ENCODE measurements around the gene TNFRSF1B. TPM values are rescaled to one million over a fixed set of nuclear protein-coding genes. Genes with fewer than 3 reads are reported as not detected.

TNFRSF1B gene
- total RNA-seq, 1 donor from 2014 or later = 67.0 TPM

DNA sequence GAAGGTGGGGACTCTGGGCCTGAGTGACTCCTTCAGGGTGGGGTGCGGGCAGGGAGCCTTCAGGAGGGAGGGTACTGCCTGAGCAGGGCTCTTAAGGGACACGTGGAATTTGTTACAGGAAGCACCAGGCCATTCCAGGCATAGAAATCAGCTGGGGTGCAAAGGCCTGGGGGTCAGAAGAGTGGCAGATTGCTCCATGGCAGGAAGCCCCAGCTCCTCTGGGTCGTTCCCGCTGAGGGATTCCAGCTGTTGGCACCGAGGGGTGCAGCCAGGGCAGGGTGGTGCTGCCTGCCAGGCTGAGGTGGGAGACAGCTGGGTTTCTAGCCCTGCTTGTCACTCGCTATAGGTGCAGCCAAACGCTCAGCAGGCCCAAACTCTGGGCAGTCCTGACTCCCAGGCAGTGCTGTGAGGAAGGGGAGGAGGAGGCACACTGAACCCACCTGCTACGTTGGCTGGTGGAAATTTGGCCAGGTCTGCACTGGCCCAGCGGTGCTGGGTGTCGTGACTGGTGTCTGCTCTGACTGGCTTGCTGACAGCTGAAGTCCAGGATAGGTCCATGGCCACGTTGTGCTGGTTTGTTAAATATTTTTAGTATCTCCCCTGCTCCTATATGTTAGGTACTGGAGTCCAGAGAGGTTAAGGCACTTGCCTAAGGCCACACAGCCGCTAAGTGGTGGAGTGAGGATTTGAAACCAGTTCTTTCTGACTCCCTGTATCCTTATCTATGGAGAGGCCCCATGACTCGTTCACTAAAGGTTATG is 19.3 kb downstream of the TNFRSF1B start:
- Histone ChIP-seq H3K4me1 (peaks cover 82% of the 10 kb centered on the region), H3K27ac (peak overlapping the region; percentile 90), H3K27me3 (ENCODE audit: low read depth) (no peaks in the 10 kb centered on the region), H3K36me3 (peaks cover 13% of the 10 kb centered on the region), H3K9me3 (no peaks in the 10 kb centered on the region), H3K4me3 (no peak overlapping the region)
- TF ChIP-seq, protein P1, sequence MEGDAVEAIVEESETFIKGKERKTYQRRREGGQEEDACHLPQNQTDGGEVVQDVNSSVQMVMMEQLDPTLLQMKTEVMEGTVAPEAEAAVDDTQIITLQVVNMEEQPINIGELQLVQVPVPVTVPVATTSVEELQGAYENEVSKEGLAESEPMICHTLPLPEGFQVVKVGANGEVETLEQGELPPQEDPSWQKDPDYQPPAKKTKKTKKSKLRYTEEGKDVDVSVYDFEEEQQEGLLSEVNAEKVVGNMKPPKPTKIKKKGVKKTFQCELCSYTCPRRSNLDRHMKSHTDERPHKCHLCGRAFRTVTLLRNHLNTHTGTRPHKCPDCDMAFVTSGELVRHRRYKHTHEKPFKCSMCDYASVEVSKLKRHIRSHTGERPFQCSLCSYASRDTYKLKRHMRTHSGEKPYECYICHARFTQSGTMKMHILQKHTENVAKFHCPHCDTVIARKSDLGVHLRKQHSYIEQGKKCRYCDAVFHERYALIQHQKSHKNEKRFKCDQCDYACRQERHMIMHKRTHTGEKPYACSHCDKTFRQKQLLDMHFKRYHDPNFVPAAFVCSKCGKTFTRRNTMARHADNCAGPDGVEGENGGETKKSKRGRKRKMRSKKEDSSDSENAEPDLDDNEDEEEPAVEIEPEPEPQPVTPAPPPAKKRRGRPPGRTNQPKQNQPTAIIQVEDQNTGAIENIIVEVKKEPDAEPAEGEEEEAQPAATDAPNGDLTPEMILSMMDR (IDR thresholded peaks at IDR 0.05) = no peak
- intact Hi-C loops (cut with DNase I) = no loop called here
- no peak for DNase-seq
- ATAC-seq = peak; percentile 5 to 10

DNA sequence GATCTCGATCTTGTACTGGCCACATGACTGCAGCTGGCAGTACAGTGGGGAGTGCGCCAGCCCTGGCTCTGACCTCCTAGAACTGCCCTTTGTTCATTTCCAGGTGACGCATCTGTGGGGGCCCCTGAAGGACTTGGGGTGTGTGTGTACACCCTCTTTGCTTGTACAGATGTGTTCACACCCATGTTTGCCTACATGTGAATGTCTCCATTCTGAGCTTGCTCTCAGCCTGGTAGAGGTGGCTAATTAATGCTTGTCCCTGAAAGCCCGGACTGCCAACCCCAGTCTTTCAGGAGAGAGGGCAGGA is 19.8 kb downstream of the TNFRSF1B start:
- DNase-seq = no peak
- Histone ChIP-seq H3K4me3 (no peak overlapping the region), H3K36me3 (peaks cover 17% of the 10 kb centered on the region), H3K27me3 (ENCODE audit: low read depth) (no peaks in the 10 kb centered on the region), H3K9me3 (no peaks in the 10 kb centered on the region), H3K27ac (peak overlapping the region; percentile 90), H3K4me1 (peaks cover 77% of the 10 kb centered on the region)
- TF ChIP-seq, protein P1 (IDR thresholded peaks at IDR 0.05) = no peak
- intact Hi-C loops (cut with DNase I) = no loop called here
- no peak for ATAC-seq

DNA sequence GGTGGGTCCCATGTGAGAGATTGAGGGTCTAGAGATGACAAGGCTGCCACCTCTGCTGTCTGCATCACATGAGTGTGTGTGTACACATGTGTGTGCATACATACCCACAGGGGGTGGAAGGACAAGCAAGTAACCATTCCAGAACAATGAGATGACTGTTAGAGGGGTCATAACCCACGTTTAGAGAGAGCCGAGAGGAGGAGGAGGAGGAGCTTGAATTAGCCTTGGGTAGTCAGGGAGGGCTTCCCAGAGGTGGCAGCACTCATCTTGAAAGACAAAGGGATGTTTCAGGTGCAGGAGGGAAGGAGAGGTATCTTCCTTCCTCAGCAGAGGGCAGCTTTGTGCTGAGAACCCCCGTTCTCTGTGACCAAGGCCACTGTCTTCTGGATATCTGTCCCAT is 21.3 kb downstream of the TNFRSF1B start:
- Histone ChIP-seq H3K27ac (no peak overlapping the region), H3K4me1 (peaks cover 62% of the 10 kb centered on the region), H3K4me3 (no peak overlapping the region), H3K36me3 (peaks cover 30% of the 10 kb centered on the region), H3K9me3 (no peaks in the 10 kb centered on the region), H3K27me3 (ENCODE audit: low read depth) (no peaks in the 10 kb centered on the region)
- intact Hi-C loops (cut with DNase I) = no loop called here
- TF ChIP-seq, protein P1 (IDR thresholded peaks at IDR 0.05) = no peak
- DNase-seq (no peak), ATAC-seq (no peak)

DNA sequence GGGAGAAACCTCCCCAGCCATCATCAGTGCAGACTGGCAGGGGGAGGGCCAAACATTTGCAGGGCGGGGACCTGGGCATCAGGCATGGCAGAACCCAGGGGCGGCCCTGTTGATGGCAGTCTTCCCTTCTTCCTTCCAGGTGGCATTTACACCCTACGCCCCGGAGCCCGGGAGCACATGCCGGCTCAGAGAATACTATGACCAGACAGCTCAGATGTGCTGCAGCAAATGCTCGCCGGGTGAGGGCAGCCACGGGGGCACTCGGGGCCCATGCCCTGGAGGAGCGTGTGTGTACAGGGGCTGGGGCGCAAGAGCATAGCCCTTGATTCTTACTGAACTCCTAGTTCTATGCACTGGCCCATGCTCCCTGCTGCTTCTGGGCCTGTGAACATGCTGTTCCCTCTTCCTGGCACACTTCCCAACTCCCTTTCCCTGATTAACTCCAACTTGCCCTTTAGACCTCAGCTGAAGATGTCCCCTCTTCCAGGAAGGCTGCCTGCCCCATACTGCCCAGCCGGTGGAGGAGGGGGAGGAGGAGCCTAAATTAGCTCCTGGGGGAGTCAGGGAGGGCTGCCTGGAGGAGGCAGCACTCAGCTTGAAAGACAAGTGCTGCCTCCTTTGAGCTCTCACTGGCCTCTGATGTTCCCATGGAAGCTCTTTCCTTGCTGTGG is 22.0 kb downstream of the TNFRSF1B start:
- peaks cover 55% of the 10 kb centered on the region for H3K4me1 ChIP-seq
- TF ChIP-seq, protein P1 (IDR thresholded peaks at IDR 0.05) = no peak
- no peak for DNase-seq

DNA sequence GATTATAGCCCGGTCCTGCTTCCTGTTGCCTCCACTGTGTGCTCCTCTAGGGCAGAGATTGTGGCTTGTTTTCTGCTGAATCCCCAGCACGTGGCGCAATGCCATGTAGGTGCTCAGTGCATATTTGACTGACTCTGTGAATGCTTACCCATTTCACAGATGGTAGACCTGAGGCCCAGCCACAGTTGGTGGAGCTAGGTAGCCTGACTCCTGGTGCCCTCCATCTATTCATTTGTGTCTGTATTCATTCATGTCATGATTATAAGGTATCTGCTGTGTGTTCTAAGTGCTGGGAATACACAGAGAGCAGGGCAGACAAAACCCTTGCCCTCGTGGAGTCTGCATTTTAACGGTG is 22.5 kb downstream of the TNFRSF1B start:
- no peak overlapping the region for H3K4me3 ChIP-seq
- ATAC-seq (no peak), DNase-seq (no peak)
- H3K27me3 ChIP-seq (ENCODE audit: low read depth) = no peaks in the 10 kb centered on the region
- H3K4me1 ChIP-seq = peaks cover 50% of the 10 kb centered on the region
- H3K9me3 ChIP-seq = no peaks in the 10 kb centered on the region
- peaks cover 42% of the 10 kb centered on the region for H3K36me3 ChIP-seq
- no peak overlapping the region for H3K27ac ChIP-seq
- TF ChIP-seq, protein P1 (IDR thresholded peaks at IDR 0.05) = no peak
- intact Hi-C loops (cut with DNase I) = no loop called here

More for the DNA sequence above, 22.0 kb downstream of the TNFRSF1B start:
- Histone ChIP-seq H3K36me3 (peaks cover 37% of the 10 kb centered on the region), H3K9me3 (no peaks in the 10 kb centered on the region), H3K27me3 (ENCODE audit: low read depth) (no peaks in the 10 kb centered on the region), H3K4me3 (no peak overlapping the region), H3K27ac (no peak overlapping the region)
- no peak for ATAC-seq
- intact Hi-C loops (cut with DNase I) = no loop called here

Data from lower lobe of right lung (tissue), 2 donors.